Amniotic epithelial cell (primary cell): ENCODE measurements around the gene CETP.

Experiments
- DNase-seq: peaks from one replicate; pipeline ENCODE4 v3.0.0-alpha.2; 2010; ENCODE audit warnings: low read depth

Gene CETP

DNA sequence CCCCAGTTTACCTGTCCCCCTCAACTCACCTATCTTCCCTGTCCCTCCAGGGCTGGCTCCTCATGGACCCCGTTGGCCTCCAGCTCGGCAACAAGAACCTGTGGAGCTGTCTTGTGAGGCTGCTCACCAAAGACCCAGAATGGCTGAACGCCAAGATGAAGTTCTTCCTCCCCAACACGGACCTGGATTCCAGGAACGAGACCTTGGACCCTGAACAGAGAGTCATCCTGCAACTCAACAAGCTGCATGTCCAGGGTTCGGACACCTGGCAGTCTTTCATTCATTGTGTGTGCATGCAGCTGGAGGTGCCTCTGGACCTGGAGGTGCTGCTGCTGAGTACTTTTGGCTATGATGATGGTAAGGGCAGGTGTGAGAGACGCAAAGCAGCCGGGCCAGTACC, 58.9 kb downstream of the CETP start:
- DNase-seq = no peak

DNA sequence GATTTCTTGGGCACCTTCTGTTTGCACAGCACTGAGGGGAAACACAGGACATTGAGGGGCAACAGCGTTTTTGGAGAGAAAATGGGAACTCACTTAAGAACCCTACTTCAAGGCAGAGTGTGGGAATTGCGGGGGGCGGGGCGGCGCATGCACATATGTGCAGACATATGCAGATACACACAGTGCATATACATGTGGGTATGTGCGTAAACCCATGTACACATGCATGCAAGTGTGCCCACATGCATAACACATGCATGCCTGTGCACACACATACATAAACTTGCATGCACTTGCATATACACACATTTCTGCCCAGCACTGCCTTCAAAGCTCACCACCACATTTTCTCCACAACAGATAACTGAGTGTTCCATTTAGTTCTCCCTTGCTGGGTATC, 60.0 kb downstream of the CETP start:
- no peak for DNase-seq

DNA sequence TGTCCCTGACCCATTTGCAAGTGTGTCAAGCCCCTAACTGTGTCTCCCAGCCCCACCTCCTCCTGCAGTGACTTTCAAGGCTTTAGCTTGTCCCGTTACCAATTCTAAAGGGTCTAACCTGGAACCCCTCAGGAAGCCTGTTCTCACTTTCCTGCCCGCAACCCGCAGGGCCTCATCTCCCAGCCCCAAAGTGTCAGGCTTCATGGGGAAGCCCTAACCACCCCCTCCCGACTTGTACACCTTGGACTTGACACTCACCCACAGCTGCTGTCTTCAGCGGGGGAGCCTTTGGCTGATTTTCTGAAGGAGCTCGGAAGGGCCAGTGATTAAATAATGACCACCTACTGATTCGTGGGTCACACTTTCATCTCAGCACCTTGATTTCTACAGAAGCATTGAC, 60.7 kb downstream of the CETP start:
- DNase-seq = no peak

DNA sequence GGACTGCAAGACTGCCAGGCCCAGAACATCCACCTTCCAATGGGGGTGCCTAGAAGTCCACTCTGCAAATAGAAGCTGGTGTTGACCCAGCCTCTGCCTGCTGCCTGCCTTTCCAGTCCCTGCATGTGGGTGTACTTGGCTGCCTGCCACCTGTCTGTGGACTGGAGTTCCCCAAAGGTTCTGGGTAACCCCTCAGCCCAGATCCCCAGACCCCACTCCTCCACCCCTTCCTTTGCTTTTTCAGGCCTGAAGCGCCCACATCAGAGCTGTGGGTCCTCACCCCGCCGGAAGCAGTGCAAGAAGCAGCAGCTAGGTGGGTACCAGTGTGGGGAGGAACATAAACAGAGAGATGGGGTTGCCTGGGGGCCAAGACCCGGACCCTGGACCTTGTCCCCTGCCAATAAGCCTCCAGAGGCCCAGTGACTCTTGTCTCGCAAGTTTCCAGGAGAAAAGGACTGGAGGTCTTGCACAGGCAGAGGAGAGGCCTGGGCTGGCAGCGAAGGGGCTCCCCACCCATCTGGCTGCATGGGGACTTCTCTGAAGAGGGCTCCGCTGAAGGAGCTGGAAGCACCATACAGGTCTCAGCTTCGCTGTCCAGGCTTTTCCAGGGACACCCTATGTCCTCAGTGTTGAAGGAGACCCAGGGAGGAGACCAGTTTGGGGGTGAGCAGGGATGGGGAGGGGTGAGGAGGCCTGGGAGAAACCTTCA, 61.9 kb downstream of the CETP start:
- DNase-seq = no peak

DNA sequence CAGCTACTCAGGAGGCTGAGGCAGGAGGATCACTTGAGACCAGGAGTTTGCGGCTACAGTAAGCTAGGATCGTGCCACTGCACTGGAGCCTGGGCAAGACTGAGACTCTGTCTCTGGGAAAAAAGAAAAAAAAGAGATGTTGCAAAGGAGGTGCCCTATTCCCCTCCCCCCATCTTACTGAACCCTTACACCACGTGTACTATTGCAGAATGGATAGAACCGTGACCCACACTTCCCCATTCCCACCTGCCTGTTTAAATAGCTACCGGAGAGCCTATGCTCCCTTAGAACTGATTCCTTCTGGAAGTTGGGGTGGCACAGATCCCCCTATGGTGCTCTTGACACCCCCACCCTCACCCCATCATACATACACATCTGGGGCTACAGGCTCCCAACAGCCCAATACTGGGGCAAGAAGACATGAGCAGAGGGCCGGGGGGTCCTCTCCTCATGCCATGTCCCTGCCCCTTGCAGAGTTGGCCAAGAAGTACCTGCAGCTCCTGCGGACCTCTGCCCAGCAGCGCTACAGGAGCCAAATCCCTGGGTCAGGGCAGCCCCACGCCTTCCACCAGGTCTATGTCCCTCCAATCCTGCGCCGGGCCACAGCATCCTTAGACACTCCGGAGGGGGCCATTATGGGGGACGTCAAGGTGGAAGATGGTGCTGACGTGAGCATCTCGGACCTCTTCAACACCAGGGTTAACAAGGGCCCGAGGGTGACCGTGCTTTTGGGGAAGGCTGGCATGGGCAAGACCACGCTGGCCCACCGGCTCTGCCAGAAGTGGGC, 63.3 kb downstream of the CETP start:
- no peak for DNase-seq

DNA sequence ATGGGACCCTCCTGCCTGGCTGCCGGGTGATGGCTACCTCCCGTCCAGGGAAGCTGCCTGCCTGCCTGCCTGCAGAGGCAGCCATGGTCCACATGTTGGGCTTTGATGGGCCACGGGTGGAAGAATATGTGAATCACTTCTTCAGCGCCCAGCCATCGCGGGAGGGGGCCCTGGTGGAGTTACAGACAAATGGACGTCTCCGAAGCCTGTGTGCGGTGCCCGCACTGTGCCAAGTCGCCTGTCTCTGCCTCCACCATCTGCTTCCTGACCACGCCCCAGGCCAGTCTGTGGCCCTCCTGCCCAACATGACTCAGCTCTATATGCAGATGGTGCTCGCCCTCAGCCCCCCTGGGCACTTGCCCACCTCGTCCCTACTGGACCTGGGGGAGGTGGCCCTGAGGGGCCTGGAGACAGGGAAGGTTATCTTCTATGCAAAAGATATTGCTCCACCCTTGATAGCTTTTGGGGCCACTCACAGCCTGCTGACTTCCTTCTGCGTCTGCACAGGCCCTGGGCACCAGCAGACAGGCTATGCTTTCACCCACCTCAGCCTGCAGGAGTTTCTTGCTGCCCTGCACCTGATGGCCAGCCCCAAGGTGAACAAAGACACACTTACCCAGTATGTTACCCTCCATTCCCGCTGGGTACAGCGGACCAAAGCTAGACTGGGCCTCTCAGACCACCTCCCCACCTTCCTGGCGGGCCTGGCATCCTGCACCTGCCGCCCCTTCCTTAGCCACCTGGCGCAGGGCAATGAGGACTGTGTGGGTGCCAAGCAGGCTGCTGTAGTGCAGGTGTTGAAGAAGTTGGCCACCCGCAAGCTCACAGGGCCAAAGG, 64.4 kb downstream of the CETP start:
- no peak for DNase-seq

DNA sequence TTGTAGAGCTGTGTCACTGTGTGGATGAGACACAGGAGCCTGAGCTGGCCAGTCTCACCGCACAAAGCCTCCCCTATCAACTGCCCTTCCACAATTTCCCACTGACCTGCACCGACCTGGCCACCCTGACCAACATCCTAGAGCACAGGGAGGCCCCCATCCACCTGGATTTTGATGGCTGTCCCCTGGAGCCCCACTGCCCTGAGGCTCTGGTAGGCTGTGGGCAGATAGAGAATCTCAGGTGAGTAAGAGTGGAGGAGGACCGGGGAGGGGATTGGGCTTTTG, 65.0 kb downstream of the CETP start:
- DNase-seq = no peak

DNA sequence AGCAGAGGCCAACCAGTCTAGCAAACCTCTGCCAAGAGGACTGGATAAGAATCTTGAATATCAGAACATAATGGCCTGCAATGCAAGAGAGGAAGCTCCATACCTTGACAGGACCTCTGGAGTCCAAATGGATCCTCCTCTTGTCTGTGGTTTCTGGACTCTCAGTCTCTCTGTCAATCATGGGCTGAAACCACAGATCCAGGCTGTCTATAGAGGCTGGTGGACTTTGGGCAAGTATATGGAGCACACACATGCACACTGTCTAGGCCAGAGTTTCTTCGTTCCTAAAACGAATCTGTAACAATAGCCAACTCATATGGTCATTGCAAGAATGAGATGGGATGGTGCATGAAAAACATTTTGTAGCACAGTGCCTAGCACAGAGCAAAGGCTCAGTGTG, 65.3 kb downstream of the CETP start:
- no peak for DNase-seq

DNA sequence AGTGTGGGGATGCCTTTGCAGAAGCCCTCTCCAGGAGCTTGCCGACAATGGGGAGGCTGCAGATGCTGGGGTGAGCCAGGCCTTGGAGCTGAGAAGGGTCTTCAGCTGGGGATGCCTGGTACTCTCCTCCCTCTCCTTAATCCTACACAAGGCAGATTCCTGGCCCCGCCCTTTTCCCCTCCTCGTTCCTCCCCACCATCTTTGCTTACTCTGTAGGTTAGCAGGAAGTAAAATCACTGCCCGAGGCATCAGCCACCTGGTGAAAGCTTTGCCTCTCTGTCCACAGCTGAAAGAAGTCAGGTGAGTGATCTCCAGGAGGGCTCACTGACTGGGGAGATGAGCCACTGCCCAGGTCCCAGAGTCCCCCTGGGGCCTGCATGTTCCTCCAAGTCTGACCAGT, 66.3 kb downstream of the CETP start:
- no peak for DNase-seq

DNA sequence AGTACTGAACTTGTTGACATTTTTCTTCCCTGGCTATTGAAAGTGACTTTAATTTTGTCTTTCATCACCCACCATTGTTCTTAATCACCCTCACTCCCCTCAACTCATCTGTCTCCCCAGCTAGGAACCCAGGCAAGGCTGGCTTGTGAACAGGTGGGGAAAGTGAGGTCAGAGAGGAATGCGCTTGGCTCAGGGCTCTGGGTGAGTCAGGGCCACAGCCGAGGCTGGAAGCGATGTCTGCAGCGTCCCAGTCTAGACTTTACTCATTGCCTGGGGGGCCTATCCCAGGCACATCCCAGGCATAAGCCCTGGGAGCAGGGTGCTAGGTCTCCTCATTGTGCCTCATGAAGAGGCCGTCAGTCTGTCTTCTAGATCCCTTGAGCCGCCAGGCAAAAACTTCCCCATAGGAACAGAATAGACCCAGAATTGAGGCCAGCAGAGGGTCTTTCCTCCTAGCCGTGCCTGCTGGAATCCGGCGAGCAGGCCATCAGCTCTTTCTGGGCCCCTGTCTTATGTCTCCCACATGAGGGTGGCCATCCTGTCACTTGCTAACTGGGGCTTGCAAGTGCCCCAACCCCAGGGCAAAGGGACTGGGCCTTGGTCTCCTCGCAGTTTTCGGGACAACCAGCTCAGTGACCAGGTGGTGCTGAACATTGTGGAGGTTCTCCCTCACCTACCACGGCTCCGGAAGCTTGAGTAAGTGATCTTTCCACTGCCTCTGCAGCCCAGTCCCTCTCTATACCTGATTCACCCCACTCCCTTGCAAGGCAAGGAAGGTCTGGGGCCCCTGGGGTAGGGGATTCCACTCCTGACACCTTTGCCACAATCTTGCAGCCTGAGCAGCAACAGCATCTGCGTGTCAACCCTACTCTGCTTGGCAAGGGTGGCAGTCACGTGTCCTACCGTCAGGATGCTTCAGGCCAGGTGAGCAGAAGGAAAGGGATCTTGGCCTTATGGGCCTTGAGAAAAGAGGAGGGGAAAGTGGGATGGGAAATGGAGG, 67.7 kb downstream of the CETP start:
- DNase-seq = peak; percentile 66

DNA sequence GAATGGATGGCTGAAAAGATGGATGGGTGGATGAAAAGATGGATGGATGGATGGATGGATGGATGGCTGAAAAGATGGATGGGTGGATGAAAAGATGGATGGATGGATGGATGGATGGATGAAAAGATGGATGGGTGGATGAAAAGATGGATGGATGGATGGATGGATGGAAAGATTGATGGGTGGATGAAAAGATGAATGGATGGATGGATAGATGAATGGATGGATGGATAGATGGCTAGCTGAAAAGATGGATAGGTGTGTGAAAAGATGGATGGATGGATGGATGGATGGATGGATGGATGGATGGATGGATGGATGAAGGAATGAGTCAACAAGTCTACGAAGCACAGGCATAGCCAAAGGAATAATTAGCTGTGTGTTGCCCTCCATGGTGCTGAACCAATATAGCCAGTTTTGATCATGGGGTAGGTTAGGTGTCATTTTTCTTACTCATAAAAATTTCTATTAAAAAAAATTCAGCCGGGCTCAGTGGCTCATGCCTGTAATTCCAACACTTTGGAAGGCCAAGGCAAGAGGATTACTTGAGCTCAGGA, 68.7 kb downstream of the CETP start:
- no peak for DNase-seq

DNA sequence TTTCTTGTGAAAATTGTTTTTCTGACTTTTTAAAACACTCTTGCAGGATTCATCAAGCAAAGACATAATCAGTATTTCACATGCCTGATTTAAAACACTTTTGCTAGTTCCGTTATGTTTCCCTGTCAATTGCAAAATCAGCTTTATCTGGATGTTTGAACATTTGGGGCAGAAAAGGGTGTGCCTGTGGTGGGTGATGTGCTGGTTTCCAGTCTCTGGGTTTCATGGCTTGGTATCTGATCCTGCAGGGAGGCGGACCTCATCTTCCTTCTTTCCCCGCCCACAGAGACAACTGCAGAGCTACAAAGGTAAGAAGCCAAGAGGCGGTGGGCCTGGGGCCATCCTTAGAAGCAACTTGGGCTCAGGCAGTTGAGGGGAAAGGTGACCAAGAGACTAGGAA, 69.4 kb downstream of the CETP start:
- no peak for DNase-seq

DNA sequence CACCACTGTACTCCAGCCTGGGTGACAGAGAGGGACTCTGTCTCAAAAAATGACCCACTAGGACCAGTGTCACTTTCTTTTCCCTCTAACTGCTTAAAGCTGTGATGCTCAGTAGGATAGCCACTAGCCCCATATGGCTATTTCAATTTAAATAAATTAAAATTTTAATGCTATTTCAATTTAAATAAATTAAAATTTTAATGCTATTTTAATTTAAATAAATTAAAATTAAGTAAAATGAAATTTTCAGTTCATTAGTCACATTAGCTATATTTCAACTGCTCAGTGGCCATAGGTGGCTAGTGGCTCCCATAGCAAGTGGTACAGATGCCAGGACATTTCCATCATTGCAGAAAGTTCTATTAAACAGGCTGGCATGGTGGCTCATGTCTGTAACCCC, 70.6 kb downstream of the CETP start:
- DNase-seq = no peak

DNA sequence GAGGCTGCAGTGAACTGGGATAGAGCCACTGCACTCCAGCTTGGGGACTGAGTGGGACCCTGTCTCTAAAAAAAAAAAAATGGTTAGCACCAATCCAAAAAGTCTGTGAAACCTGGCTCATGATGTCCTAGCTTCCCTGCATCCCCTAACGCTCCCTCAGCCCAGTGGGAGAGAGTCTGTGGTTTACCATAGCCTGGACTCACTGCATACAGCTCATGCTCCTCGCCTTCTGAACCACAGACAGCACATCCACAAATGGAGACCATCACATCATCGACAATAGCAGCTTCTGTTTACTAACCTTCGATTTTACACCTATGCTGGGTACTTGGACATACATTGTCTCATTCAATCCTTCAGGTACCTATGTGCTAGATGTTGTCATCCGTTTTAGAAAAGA, 71.2 kb downstream of the CETP start:
- DNase-seq = peak; percentile 40
